DOHH2 (cell line): ENCODE results near the gene RANBP3L.

Source experiments
- CTCF ChIP-seq: fragments of 200-600 bp; sonication (generic); IDR thresholded peaks from one replicate; pipeline ENCODE4 v1.5.1; 2014; ENCODE audit warnings: antibody characterized with exemption, mild to moderate bottlenecking, low read depth, low read length; ENCODE audit not compliant: poor library complexity, severe bottlenecking
- EZH2phosphoT487 ChIP-seq: fragments of 200-600 bp; sonication (generic); IDR thresholded peaks from 2 replicates; pipeline ENCODE4 v1.6.1; 2017; ENCODE audit warnings: borderline replicate concordance, mild to moderate bottlenecking, antibody characterized with exemption, low read length, moderate library complexity, mixed read lengths

GRCh38 chr5:36246036-36246800 lies 55.5 kb downstream of the RANBP3L start:
- TF ChIP-seq CTCF, result no peak
- TF ChIP-seq EZH2phosphoT487, result no peak
